Raji (cell line): ENCODE results near the gene DNMT3A.

Experiments used
- POLR2A ChIP-seq: IDR thresholded peaks from 2 replicates; pipeline ENCODE4 v1.6.1; 2011; ENCODE audit warnings: low read depth, low read length, control low read depth; ENCODE audit not compliant: insufficient read depth

Gene DNMT3A

DNA sequence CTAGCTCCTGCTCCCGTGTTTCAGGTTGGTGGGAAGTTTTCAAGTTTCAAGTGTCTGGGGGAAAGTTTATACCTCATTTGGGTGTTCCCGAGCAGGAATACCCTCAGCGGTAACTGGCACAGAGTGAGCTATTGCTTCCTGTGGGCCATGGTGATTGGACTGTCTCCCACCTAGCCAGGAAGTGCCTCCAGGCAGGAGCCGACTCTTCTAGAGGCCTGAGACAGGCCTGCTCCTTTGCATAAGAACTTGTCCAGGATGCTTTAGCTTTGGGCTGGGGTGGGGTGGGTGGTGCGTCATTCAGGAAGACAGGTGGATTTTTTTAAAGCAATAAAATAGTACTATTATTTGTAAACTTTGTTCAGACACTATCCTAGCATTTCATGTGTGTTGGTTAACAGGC lies 23.5 kb upstream of the DNMT3A start:
- TF ChIP-seq POLR2A: no peak

DNA sequence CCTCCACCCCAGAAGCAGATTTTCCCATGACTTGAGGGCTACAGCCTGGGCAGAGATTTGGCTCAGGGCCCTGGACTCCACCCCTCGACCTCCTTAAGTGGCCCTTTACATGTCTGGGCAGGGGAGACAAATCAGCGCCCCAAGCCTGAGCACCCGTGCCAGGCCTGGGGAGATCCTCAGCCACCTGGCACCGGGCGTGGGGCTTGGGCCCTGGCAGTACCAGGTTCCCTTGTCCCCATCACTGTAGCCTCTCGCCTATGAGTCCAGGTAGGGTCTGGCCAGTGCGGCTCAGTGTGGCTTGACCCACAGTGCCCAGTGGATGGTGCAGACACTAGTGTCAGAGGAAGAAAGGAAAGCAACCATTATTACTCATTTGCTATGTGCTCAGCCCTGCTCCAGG lies 22.0 kb upstream of the DNMT3A start:
- TF ChIP-seq POLR2A: no peak

DNA sequence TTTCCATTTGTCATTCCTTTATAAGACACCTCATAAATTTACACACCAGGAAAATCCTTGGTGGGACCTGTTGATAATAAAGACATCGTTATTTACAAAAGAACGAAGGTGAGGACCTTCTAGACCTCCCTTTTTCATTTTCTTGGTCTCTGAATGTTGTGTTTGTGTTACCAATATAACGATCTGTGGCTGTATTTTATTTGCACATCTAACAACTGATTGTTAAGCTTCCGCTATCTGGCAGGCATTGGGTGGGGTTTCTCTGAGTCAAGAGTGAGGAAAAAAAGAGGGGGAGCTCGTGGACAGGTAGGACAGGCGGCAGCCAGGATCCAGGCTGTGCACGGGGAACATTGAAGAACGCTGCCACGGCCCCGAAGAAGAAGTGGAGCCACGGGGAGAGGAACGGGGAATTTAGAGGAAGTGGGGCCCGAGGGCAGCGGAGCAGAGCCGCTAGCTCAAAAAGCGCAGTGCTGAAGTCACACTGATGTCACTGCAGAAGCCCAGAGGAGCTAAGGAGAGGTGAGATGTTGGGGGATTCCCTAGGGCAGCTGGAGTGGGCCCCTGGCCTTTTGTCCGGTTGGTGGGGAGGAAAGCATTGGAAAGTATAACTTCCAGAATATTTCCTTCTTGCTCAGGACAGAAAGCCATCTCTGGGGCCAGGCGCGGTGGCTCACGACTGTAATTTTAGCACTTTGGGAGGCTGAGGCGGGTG lies 20.9 kb upstream of the DNMT3A start:
- no peak for TF ChIP-seq POLR2A

DNA sequence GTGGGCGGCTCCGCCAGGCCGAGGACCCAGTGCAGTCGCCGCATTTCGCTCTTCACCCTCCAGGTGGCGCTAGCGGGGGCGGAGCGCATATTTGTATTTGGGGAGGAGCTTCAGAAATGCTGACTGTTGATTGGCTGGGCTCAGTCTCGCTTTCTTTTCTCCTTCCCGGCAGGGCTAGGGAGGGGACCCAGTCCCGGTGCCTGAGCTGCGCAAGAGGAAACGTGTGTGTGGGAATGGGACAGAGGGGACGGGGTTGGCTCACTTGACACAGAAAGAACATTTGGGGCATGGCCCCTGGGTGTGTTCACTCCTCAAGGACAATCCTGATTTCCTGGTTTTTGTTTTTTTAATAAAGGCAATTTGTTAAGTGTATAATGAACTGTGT lies 20.3 kb upstream of the DNMT3A start:
- TF ChIP-seq POLR2A: peak; percentile 83

DNA sequence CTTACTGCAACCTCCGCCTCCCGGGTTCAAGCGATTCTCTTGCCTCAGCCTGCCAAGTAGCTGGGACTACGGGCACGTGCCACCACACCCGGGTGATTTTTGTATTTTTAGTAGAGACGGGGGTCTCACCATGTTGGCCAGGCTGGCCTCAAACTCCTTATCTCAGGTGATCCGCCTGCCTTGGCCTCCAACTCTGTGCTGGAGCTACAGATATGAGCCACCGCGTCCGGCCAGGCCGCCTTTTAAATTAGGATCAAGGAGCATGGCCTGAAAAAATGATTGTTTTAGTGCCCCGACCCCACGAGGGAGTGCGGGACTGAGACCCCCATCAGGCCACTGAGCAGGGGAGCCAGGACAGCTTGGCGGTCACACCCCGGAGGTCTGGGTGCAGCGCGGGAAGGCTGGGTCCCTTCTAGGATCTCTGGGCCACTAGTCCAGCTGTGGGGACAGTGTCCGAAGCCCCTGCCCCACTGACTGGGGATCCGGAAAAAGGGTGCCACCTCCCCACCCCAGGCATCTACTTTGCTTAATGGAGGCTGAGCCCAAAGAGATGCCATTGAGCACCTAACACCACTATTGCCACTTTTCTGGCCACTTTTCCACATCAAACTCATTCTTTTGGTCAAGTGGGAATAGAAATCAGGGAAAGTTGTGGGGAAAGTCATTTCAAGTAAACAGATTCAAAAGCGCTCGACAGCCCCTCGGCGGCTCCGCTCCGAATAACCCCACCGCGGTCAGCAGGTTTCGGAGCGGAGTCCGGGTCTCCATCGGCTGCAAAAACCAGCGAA lies 19.7 kb upstream of the DNMT3A start:
- TF ChIP-seq POLR2A: no peak

DNA sequence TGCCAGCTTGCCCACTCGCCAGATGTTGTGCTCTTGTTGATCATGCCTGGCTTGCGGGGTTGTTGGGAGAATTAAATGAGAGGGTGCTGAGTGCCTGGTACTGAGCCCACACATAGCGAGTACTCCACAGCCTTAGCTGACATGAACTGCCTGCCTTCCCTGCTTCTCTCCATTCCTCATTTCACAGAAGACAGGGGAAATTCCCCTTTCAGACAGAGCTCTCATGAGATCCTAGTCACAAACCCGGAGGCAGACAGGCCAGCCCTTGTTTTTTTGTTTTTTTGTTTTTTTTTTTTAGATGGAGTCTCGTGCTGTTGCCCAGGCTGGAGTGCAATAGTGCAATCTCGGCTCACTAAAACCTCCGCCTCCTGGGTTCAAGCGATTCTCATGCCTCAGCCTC lies 17.1 kb upstream of the DNMT3A start:
- TF ChIP-seq POLR2A: no peak

DNA sequence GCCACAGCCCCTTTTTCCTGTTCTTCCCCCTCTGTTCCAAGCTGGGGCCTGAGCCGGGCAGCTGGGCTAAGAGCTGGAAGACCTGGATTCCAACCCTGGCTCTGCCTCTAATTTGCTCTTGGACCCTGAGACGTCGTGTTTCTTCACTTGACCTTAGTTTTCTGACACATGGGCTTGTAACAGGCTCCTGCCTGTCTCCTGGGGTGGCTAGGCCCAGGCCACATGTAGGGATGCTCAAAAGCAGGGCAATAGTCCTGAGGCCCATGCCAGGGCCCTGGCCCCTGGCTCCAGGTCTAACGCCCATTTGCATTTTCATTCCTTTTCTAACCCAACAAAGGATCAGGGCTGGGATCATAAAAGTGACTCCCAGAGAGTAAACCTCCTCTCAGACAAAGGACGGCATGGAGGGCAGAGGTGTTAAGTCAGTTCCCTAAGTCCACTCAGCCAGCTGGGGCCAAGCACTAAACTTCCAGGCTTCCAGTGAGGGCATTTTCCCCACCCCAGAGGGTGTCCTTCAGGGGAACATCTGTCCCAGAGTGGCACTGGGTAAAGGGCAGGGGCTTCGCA lies 16.6 kb upstream of the DNMT3A start:
- no peak for TF ChIP-seq POLR2A

DNA sequence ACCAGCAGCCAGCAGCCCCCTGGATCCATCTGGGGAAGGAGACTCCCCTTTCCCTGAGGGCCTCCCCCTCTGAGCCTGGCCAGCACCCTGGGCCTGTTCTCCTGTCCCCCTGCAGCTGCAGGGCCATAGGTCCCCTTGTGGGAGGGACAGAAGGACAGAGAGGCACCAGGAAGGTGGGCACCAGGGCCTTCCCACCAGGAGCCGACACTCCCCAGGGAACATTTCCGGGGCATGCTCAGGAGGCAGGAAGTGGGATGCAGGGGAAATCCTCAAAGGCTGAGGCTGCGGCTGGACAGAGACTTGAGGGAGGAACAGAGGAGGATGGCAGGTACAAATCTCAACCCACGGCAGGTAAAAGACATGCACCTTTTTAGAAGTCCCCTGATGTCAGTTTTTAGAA lies 14.4 kb upstream of the DNMT3A start:
- TF ChIP-seq POLR2A: no peak

DNA sequence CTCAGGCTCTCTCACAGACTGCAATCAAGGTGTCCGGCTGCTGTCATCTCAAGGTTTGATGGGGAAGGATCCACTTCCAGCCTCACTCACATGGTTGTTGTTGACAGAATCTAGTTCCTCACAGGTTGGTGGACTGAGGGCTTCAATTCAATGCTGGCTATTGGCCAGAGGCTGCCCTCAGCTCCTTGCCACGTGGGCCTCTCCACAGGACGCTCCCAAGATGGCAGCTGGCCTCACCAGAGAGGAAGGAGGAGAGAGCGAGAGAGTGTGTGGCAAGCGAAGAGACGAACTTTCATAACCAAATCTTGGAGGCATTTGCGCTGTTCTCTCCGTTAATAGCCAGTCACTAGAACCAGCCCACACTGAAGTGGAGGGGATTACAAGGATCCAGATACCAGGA lies 13.5 kb upstream of the DNMT3A start:
- TF ChIP-seq POLR2A: no peak

DNA sequence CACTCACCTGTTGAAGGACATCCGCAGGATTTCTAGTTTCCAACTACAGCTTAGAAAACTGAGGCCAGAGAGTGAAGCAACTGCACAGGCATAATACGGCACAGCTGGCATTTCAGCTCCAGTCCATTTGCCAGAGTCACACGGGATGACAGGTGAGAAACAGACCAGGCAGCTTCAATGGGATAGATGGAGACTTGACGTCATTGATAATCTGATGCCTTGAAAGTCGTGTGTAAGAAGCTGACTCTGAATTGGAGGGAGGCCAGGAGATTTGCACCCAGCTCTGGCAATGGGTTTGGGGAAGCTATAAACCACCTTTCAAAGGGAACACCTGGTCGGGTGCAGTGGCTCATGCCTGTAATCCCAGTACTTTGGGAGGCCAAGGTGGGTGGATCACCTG lies 12.4 kb upstream of the DNMT3A start:
- TF ChIP-seq POLR2A: no peak

DNA sequence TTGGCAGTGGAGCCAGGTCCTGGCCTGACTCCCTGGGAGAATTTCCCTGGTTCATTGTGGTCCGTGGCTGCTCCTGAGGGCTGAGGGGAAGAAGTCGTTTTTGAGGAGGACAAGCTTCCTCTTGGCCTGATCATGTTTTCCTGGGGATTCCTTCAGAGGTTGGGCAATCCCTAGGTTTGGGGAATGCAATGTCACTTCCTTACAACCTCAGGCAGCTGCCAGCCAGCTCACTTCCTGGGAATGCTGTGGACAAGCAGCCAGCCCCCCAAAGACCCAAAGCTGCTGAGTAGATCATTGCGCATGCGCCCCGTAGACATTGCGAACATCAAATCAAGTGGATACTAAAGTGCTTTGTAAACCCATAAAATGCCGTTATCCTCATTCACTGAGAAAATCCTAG lies 7.7 kb upstream of the DNMT3A start:
- no peak for TF ChIP-seq POLR2A

DNA sequence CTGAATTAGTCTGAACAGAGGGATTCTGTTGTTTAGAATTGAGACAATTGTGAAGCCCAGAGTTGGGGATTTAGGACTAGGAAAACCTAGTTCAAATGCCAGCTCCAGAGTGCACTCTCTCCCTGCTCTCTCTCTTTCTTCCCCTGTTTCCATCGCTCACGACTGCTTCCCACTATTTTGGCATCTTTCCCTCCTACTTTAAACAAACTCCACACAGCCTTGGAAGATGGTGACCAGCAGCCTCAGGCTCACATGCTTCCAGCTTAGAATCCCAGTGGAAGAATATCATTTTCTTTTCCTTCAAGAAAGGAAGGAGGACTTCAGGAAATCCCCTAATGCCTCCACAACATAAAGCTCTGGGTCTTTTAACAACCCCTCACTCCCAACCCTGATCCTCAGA lies 6.1 kb upstream of the DNMT3A start:
- TF ChIP-seq POLR2A: no peak

DNA sequence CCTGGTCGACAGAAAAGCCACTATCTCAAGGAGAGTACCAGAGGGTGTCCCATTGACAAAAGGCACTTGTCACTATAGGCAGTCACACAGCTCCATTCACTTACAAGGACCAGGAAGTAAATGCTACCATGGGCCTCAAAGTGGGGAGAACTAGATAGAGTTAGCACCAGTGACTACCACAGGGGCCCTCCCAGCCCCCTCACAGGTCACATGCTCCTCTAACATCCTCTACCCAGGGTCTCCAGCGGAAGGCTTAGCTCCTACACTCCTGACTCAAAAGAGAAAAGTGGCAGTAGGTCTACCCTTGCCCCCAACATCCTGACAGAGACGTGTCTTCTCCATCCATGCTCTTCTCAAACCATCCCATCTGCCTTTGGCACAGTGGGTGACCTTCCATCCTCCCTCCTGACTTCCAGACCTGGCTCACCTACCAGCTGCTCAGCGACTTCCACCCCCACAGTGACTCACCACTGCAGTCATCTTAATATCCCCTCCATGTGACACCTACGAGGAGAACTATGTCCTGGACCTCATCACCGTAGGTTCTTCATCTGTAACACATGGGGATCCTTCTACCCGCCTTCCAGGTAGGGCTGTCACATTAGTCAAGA lies 5.6 kb upstream of the DNMT3A start:
- TF ChIP-seq POLR2A: no peak

DNA sequence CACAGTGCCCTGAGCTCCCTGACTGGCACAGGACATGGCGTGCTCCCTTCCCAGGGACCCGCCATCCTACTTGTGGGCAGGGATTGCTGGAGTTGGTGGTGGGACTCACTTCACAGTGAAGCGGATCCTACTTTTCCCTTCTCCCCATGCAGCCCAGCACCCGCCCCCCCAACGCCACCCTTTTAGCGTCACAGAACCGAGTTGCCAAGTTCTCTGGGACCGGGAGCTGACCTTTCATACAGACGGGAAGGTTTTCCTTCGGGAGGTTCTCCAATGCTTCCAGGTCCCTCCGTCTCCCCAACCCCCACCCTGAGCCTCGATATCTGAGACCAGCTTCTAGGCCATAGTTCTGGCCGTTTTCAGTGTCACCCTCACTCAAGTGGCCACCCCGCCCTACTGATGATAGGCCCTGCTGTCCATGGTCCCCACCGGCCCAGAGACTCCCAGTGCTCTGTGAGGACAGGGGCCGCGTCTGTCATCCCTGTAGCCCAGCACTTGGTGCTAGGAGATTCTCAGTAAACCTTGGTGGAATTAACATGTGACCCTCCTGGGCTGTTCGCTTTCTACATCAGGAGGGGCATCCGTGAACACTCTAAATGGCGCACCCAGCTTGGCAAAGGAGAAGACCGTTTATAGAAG lies 1.6 kb upstream of the DNMT3A start:
- TF ChIP-seq POLR2A: no peak

DNA sequence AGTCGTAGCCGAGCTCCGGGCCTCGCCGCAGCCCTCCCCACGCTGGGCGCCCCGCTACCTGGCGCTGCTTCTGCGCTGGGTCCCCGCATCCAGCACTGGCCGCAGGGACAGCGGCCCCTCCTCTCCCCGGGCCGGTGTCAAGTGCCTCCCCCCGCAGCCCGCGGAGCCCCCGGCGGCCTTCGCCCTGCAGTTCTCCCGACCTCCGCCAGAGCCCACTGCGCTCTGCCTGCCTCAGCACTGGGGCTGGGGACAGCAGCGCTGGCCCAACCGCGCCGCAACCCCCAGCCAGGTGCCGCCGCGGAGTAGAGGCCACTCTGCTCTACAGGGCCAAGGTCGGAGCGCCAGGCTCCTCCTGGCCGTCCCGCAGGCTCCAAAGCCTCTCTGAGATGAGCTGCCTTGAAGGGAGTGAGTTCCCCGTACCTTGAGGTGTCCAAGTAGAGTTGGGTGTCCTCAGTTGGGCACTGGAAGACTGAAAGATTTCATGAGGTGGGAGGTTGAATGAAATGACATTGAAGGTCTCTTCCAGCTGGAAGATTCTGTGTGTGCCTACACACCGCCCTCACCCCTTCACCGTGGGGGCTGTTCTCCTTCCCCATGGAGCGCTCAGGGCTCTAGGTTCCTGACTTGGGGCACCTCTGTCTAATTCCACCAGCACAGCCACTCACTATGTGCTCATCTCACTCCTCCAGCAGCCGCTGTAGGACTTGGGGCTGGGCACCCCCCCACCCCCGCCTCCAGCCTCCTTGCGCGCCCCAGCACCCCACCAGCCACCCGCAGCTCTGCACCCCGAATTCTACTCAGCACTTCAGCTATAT lies 854 bp upstream of the DNMT3A start:
- TF ChIP-seq POLR2A: no peak

DNA sequence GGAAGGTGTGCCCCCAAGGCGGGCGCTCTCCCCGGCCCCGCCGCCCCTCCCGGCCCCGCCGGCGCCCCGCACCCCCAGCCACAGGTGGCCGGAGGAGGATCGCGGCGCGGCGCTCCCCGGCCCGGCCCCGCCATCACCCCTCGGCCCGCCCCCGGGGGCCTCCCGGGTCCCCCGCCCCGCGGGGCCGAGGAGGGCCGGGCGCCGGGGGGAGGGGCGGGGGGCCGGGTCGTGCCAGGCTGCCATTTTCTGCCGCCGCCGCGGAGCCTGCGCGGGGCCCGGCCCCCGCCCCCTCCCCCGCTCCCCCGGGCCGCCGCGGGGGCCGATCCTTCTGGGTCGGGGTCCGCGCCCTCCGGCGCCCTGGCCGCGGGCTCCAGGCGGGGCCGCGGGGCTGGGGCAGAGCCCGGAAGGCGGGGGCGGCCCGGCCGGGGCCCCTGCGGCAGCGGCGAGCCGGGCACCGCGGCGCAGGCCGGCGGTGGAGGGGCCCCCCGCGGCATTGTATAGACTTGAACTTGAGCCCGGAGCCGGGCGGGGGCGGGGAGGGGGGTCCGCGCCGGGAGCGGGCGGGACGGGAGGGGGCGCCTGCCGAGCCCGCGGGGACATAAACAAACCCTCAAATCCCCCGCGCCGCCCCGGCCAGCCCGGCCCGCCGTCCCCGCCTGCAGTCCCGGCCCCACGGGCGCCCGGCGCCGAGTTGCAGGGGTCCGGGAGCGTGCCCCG lies 556 bp downstream of the DNMT3A start:
- no peak for TF ChIP-seq POLR2A
